Umbilical cord (tissue), 2 donors: Measurements from ENCODE around the gene RSRC2. TPM values are rescaled to one million over a fixed set of nuclear protein-coding genes. Genes with fewer than 3 reads are reported as not detected.
"Not testable (repeated sequence)": the region's sequence is repeated elsewhere in the genome, so short reads cannot be mapped to it uniquely, and the experiment has no call there.

Experiments used
- DNase-seq: peaks from one replicate; pipeline ENCODE4 v3.0.0-alpha.2; 2015; ENCODE audit warnings: low spot score
- total RNA-seq: library from RNA; depleted of rRNA; stranded (reverse); fragments of >200 nt; gene quantifications from one replicate; pipeline ENCODE4 v1.2.3, GENCODE V29; 2014; ENCODE audit warnings: low replicate concordance; ENCODE audit not compliant: insufficient read depth

The RSRC2 gene
- total RNA-seq, 1 donor from 2014 or later = 95.3 TPM

DNA sequence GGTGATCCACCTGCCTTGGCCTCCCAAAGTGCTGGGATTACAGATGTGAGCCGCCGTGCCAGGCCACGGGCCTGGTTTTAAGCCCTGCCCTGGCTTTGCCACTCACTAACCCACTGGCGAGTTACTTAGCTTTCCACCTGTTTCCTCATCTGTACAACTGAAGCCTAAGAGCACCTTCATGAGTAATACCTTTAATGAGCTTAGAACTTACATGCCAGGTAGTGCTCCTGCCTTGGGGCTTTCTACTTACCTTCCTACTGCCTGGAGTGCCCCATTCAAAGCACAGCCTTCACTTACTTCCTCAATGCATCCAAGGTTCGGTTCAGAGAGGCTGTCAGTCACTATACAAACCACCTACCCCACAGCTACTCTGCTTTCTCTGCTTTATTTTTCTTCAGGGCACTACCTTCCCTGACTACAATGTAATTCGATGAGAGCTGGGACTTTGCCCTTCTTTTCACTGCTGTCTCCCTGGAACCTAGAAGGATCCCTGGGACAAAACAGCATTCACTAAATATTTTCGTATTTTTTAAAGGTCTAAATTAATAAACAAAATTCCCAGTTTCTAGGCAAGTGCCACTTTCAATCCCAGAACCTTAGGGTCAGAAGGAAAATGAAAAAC lies 39.8 kb downstream of the RSRC2 start:
- no peak for DNase-seq

- DNase-seq = not testable (repeated sequence)
Measured at GRCh38 chr12:122486360-122486759, 40.4 kb downstream of the RSRC2 start.

GRCh38 chr12:122484385-122484784 lies 42.4 kb downstream of the RSRC2 start:
- not testable (repeated sequence) for DNase-seq

DNA sequence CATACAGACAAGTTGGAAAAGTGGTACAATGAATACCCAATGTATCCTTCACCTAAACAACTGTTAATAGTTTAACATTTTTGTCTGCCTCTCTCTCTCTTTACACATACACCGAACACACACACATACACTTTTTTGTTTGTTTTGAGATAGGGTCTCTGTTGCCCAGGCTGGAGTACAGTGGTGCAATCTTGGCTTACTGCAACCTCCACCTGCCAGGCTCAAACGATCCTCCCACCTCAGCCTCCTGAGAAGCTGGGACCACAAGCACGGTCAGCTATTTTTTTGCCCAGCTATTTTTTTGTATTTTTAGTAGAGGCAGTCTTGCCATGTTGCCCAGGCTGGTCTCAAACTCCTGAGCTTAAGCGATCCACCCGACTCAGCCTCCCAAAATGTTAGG lies 42.8 kb downstream of the RSRC2 start:
- no peak for DNase-seq

GRCh38 chr12:122481861-122482260 lies 44.9 kb downstream of the RSRC2 start:
- DNase-seq = no peak

- DNase-seq = no peak
Measured at GRCh38 chr12:122480753-122481152, 46.0 kb downstream of the RSRC2 start.

- no peak for DNase-seq
Measured at GRCh38 chr12:122474324-122474716, 52.4 kb downstream of the RSRC2 start.

DNA sequence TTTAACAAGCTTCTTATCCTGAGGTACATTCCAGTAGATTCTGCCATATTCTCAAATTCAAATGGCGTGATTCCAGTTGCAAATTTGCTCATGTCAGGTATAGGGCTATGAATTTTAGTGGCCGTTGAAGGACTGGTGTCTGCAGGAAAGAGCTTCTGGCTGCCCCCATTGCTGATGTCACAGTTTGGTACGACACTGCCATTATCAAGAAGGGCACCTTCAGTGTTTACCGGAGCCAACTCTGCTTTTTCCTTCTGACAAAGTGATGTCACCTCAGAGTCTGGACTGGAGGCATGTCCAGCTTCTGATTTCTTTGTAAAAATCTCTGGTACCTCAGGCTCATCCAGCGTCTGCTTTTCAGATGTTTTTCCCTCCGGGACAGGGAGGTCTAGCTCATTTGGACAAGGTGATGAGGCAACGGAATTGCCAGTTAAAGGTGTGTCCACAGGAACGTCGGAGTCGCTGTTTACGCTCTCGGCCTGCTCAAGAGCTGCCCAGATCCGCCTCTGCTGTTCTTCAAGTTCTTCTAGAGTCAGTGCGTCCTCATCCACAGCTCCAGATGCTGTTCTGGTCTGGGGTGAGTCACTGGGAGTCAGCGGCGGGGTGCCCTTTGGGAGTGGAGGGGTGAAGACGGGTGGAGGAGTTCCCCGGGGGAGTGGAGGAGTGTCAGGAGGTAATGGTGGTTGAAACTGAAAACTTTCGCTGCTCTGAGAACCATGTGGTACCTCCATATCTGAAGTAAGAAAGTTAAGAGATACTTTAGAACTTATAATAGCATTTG lies 53.0 kb downstream of the RSRC2 start:
- no peak for DNase-seq

- DNase-seq = peak; percentile 88
Measured at GRCh38 chr12:122471324-122472226, 55.2 kb downstream of the RSRC2 start.

GRCh38 chr12:122470576-122470975 lies 56.2 kb downstream of the RSRC2 start:
- DNase-seq = not testable (repeated sequence)

DNA sequence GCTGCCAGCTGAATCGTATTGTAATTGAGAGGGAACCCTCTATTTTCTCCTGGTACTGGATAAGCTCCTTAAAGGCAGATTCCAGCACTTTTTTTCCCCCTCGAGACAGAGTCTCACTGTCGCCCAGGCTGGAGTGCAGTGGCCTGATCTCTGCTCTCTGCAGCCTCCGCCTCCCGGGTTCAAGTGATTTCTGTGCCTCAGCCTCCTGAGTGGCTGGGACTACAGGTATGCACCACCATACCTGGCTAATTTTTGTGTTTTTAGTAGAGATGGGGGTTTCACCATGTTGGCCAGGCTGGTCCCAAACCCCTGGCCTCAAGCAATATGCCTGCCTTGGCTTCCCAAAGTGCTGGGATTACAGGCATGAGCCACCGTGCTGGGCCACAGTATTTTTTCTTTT lies 56.9 kb downstream of the RSRC2 start:
- DNase-seq = not testable (repeated sequence)

DNA sequence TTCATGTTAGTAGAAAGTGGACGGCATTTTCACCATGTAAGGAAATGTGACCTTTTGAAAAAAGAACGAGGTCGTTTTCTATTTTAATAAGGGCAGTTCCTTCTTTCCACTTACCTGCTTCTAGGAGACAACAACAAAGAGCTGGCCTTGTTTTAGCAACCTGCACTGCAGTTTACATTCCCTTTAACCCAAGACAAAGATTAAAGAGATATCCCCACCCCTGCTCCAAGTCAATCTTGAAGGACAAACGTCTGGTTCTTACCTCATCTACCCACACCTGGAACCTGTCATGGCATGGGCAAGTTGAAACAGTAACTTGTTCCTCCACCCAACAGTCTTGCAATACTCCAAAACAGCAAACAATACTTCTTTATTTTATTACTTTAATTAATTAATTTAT lies 58.8 kb downstream of the RSRC2 start:
- DNase-seq = peak; percentile 44

GRCh38 chr12:122464317-122465042 lies 62.3 kb downstream of the RSRC2 start:
- peak; percentile 66 for DNase-seq

- no peak for DNase-seq
Measured at GRCh38 chr12:122460641-122461040, 66.1 kb downstream of the RSRC2 start.

DNA sequence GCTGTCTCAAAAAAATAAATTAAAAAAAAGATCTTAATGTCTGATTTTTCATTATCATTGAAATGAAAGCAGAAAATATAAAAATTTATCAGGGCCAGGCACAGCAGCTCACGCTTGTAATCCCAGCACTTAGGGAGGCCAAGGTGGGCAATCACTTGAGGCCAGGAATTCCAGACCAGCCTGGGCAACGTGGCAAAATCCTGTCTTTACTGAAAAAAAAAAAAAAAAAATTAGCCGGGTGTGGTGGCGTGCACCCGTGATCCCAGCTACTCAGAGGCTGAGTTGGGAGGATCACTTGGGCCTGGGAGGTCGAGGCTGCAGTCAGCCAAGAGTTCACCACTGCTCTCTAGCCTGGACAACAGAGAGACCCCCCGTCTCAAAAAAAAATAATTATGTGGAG lies 66.7 kb downstream of the RSRC2 start:
- DNase-seq = no peak

DNA sequence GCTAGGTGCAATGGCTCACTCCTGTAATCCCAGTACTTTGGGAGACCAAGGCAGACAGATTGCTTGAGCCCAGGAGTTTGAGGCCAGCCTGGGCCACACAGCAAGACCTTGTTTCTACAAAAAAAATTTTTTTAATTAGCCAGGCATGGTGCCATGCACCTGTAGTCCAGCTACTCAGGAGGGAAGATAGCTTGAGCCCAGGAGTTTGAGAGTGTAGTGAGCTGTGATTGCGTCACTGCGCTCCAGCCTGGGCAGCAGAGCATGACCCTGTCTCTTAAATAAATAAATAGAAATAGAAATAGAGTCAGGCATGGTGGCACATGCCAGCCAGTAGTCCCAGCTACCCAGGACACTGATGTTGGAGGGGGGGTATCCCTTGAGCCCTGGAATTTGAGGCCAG lies 67.5 kb downstream of the RSRC2 start:
- DNase-seq = no peak

DNA sequence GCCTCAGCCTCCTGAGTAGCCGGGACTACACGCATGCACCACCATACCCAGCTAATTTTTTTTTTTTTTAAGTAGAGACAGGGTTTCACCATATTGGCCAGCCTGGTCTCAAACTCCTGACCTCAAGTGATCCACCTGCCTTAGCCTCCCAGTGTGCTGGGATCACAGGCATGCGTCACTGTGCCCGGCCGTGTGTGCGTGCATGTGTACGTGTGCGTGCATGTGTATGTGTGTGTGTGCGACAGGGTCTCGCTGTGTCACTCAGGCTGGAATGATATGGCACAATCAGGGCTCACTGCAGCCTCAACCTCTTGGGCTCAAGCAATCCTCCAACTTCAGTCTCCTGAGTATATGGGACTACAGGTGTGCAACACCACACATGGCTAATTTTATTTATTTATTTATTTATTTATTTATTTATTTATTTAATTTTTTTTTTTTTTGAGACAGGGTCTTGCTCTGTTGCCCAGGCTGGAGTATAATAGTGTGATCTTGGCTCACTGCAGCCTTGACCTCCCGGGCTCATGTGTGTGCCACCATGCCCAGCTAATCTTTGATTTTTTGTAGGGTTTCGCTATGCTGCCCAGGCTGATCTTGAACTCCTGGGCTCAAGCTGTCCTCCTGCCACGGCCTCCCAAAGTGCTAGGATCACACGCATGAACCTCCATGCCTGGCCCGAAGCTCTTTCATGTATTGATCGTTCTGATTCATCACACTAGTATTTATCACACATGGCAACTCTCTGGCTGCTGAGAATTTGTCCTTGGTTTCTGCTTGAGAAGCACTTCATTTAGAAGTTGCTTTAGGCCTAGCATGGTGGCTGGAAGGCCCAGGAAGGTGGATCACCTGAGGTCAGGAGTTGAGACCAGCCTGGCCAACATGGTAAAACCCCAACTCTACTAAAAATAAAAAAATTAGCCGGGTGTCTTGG lies 68.4 kb downstream of the RSRC2 start:
- no peak for DNase-seq

GRCh38 chr12:122457627-122458026 lies 69.1 kb downstream of the RSRC2 start:
- DNase-seq = no peak

- no peak for DNase-seq
Measured at GRCh38 chr12:122454739-122455138, 72.0 kb downstream of the RSRC2 start.

GRCh38 chr12:122454250-122454721 lies 72.5 kb downstream of the RSRC2 start:
- DNase-seq = no peak
